GM19467 (cell line): Measurements from ENCODE around the gene ZNF28.
"Not testable (repeated sequence)": the region's sequence is repeated elsewhere in the genome, so short reads cannot be mapped to it uniquely, and the experiment has no call there.

Experiments used
- ATAC-seq: cut with Tn5 transposase; IDR thresholded peaks from one replicate; pipeline ENCODE4 v1.9.1; 2021; ENCODE audit warnings: mild to moderate bottlenecking, moderate library complexity; ENCODE audit not compliant: unreplicated experiment

ZNF28 gene

DNA sequence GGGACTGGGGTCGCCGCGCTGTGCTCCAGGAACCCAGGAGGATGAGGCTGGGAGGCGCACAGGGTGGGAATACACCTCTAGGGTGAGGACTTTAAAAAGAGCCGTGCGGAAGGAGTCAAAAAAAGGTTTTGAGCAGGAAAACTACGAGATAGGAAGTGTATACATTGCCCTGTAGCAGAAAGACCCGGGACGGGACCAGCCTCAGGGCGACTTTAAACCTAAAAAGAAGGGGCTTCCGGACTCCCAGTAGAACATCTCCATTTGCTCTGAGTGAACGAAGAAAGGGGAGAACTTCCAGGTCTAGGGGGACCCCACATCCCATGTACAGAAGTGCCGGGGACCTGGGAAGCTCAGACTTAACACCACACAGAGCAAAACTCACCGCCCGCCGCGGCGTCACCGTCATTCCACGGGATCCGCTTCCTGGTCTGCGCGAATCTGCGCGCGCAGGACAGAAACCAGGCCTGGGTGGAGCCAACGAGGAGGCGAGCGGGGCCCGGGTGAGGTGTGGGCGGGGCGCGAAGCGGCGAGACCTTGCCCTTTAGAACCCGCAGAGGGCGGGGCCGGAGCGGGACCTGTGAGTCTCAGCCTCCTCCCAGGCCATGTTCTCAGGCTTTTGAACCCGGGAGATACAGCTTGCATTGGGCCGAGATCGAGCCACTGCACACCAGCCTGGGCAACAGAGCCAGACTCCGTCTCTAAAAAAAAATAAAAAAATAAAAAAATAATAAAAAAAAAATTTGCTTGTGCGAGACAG lies at the start of gene ZNF28:
TSS of gene ZNF28 (minus strand) at position 430 of the 757 bp plus-strand sequence. CDS start 3,675 bp downstream, outside the sequence.
- peak; percentile 97 for ATAC-seq

DNA sequence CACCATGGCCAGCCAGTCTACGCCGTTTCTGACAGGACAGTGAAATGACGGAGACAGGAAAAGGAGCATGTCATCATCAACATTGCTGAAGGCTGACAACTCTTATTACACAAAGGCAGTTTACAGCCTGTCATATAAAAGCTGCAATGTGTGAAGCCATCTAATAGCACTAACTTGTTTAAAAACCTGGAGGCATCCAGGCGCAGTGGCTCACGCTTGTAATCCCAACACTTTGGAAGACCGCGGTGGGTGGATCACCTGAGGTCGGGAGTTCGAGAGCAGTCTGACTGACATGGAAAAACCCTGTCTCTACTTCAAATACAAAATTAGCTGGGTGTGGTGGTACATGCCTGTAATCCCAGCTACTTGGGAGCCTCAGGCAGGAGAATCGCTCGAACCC lies 46.6 kb upstream of the ZNF28 start:
- ATAC-seq: not testable (repeated sequence)

DNA sequence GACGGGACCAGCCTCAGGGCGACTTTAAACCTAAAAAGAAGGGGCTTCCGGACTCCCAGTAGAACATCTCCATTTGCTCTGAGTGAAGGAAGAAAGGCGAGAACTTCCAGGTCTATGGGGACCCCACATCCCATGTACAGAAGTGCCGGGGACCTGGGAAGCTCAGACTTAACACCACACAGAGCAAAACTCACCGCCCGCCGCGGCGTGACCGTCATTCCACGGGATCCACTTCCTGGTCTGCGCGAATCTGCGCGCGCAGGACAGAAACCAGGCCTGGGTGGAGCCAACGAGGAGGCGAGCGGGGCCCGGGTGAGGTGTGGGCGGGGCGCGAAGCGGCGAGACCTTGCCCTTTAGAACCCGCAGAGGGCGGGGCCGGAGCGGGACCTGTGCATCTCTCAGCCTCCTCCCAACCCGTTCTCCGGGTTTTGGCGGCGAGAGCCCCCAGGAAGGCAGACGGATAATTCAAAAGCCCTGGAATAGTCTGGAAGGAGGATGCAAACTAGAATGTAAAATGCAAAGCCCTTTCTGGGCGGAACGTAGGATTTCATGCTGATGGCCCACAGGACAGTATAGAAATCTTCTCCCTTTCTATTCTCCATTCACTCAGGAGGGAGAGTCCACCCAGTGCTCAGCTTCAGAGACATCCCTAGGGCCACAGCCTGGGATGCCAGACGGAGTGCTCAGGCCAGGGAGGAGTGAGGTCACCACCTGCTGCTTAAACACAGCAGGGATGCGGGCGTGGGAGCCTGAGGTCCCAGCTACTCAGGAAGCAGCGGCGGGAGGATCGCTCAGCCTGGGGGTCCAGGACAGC lies 36.2 kb upstream of the ZNF28 start, which contains the start of gene ZNF468:
TSS of gene ZNF468 (minus strand) at position 242 of the 814 bp plus-strand sequence. CDS start 3,347 bp downstream, outside the sequence.
- peak; percentile 98 for ATAC-seq

GRCh38 chr19:52856540-52857377 lies 35.3 kb upstream of the ZNF28 start:
- peak; percentile 31 for ATAC-seq

DNA sequence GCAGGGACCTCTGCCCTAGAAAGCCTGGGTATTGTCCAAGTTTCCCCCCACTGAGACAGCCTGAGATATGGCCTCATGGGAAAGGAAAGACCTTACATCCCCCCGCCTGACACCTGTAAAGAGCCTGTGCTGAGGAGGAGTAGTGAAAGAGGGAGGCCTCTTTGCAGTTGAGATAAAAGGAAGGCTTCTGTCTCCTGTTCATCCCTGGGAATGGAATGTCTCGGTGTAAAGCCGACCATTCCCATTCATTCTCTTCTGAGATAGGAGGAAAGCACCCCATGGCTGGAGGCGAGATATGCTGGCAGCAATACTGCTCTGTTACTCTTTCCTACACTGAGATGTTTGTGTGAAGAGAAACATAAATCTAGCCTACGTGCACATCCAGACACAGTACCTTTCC lies 25.9 kb upstream of the ZNF28 start:
- not testable (repeated sequence) for ATAC-seq

- not testable (repeated sequence) for ATAC-seq
Observed at GRCh38 chr19:52840825-52841465, 19.5 kb upstream of the ZNF28 start.

GRCh38 chr19:52834289-52834688 lies 12.9 kb upstream of the ZNF28 start:
- ATAC-seq: not testable (repeated sequence)

- not testable (repeated sequence) for ATAC-seq
Observed at GRCh38 chr19:52833541-52833940, 12.1 kb upstream of the ZNF28 start.

- not testable (repeated sequence) for ATAC-seq
Observed at GRCh38 chr19:52829866-52830265, 8.4 kb upstream of the ZNF28 start.

GRCh38 chr19:52825765-52826164 lies 4.3 kb upstream of the ZNF28 start:
- ATAC-seq: no peak

- ATAC-seq: no peak
Observed at GRCh38 chr19:52823676-52824075, 2.2 kb upstream of the ZNF28 start.

- peak; percentile 33 for ATAC-seq
Observed at GRCh38 chr19:52820472-52821203, 795 bp downstream of the ZNF28 start.

DNA sequence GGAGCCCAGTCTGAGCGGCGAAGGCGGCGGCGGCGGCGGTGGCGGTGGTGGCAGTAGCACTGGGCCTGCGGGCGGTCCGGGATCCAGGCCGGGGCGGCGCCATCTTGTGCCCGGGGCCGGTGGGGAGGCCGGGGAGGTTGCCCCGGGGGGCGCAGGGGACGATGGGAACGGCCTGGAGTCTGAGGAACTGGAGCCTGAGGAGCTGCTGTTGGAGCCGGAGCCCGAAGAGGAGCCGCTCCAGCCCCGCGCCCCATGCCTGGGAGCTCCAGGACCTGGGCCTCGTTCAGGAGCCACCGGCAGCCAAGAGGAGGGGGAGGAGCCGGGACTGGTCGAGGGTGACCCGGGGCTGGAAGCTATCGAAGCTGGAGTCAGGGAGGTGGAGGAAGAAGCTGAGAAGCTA lies 11.6 kb downstream of the ZNF28 start:
- ATAC-seq: no peak

GRCh38 chr19:52799950-52800640 lies 21.3 kb downstream of the ZNF28 start:
- not testable (repeated sequence) for ATAC-seq

DNA sequence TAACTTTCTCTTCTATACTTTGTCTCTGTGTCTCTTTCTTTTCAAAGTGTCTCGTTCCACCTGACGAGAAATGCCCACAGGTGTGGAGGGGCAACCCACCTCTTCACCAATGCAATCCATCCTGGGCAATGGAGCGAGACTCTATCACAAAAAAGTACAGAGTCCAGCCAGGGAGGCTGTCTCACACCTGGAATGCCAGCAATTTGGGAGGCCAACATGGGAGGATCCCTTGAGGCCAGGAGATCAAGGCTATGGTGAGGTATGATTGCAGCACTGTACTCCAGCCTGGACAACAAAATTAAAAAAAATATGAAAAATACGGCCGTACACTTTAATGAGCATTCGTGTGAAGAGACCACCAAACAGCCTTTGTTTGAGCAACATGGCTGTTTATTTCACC lies 32.0 kb downstream of the ZNF28 start:
- no peak for ATAC-seq

DNA sequence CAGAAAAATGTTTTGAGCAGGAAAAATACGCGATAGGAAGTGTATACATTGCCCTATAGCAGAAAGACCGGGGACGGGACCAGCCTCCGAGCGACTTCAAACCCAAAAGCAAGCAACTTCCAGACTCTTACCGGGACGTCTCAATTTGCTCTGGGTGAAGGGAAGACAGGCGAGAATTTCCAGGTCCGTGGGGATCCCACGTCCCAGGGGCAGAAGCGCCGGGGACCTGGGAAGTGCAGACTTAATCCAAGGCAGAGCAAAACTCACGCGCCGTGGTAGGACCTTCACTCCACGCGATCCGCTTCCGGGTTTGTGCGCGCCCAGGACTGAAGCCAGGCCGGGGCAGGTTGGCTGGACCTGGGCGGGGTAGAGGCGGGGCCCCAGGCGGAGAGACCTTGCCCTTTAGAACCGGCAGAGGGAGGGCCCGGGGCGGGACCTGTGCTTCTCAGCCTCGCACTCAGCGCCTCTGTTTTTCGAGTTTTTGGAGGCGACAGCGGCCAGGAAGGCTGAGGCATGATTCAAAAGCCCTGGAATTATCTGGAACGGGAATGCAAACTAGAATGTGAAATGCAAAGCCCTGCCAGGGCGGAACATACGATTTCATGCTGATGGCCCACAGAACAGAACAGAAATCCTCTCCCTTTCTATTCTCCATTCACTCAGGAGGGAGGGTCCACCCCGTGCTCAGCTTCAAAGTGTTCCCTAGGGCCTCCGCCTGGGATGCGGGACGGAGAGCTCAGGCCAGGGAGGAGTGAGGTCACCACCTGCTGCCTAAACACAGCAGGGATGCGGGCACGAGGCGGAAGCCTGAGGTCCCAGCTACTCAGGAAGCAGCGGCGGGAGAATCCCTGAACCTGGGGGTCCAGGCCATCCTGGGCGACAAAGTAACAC lies 34.7 kb downstream of the ZNF28 start, which contains the start of gene ZNF600:
TSS of gene ZNF600 (minus strand) at position 328 of the 891 bp plus-strand sequence. CDS start 7,903 bp downstream, outside the sequence.
- peak; percentile 93 for ATAC-seq

DNA sequence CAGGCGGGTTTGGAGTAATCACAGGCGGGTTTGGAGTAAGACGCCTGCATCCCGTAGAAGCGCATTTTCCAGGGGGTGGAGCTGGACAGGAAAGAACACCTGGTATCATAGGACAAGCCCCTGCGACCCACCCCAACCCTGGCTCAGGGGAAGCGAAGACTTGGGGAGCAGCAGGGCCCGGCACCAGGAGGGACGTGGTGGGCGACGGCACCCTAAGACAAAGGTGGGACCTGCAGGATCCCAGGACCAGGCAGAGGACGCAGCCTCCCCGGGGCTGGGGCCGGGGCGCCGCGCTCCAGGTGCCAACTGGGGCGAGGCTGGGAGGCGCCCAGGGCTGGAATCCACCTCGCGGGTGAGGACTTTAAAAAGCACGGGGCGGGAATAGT lies 35.4 kb downstream of the ZNF28 start:
- no peak for ATAC-seq

- no peak for ATAC-seq
Observed at GRCh38 chr19:52785506-52785905, 35.9 kb downstream of the ZNF28 start.
